WTC11 (cell line): ENCODE data around the gene LRP11.

Source experiments
- CBFB ChIP-seq: sonication (generic); formaldehyde crosslinking; IDR thresholded peaks from 2 replicates; pipeline ENCODE4 v1.8.1; 2022; ENCODE audit warnings: mild to moderate bottlenecking, low read depth, missing genetic modification reagents
- CTCF ChIP-seq: fragments of 200-600 bp; IDR thresholded peaks from 2 replicates; pipeline ENCODE4 v1.8.0; 2022; ENCODE audit warnings: antibody characterized with exemption
- IRF2 ChIP-seq: sonication (generic); formaldehyde crosslinking; IDR thresholded peaks from 2 replicates; pipeline ENCODE4 v1.8.0; 2022; ENCODE audit warnings: low read depth, missing genetic modification reagents, borderline replicate concordance
- MXD4 ChIP-seq: fragments of 250-450 bp; sonication (Bioruptor Pico); IDR thresholded peaks from 2 replicates; pipeline ENCODE4 v1.8.0; 2021; ENCODE audit warnings: mild to moderate bottlenecking, moderate library complexity, borderline replicate concordance
- NR2C2 ChIP-seq: sonication (generic); formaldehyde crosslinking; IDR thresholded peaks from 2 replicates; pipeline ENCODE4 v1.8.0; 2022; ENCODE audit warnings: mild to moderate bottlenecking, missing genetic modification reagents
- NR3C1 ChIP-seq: sonication (generic); formaldehyde crosslinking; conservative IDR thresholded peaks from 2 replicates; pipeline ENCODE4 v1.8.1; 2023; ENCODE audit warnings: low read depth, mild to moderate bottlenecking, missing genetic modification reagents
- ZNF219 ChIP-seq: sonication (generic); formaldehyde crosslinking; IDR thresholded peaks from 2 replicates; pipeline ENCODE4 v1.8.0; 2023; ENCODE audit warnings: missing genetic modification reagents, mild to moderate bottlenecking, borderline replicate concordance
- ZNF317 ChIP-seq: sonication (generic); formaldehyde crosslinking; IDR thresholded peaks from 2 replicates; pipeline ENCODE4 v1.8.1; 2023; ENCODE audit warnings: low read depth, mild to moderate bottlenecking, moderate library complexity, missing genetic modification reagents, borderline replicate concordance
- TF ChIP-seq, protein P1 (sequence below): sonication (generic); formaldehyde crosslinking; IDR thresholded peaks from 2 replicates; pipeline ENCODE4 v1.8.1; 2022; ENCODE audit warnings: missing genetic modification reagents, borderline replicate concordance
- TF ChIP-seq, protein P2 (sequence below): sonication (generic); formaldehyde crosslinking; IDR thresholded peaks from 2 replicates; pipeline ENCODE4 v1.8.0; 2022; ENCODE audit warnings: missing genetic modification reagents

- TF ChIP-seq CTCF = no peak
- TF ChIP-seq NR2C2 (CRISPR knock-in tag) = no peak
- TF ChIP-seq, protein P1, sequence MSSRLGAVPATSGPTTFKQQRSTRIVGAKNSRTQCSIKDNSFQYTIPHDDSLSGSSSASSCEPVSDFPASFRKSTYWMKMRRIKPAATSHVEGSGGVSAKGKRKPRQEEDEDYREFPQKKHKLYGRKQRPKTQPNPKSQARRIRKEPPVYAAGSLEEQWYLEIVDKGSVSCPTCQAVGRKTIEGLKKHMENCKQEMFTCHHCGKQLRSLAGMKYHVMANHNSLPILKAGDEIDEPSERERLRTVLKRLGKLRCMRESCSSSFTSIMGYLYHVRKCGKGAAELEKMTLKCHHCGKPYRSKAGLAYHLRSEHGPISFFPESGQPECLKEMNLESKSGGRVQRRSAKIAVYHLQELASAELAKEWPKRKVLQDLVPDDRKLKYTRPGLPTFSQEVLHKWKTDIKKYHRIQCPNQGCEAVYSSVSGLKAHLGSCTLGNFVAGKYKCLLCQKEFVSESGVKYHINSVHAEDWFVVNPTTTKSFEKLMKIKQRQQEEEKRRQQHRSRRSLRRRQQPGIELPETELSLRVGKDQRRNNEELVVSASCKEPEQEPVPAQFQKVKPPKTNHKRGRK (CRISPR knock-in tag) = no peak
- TF ChIP-seq, protein P2, sequence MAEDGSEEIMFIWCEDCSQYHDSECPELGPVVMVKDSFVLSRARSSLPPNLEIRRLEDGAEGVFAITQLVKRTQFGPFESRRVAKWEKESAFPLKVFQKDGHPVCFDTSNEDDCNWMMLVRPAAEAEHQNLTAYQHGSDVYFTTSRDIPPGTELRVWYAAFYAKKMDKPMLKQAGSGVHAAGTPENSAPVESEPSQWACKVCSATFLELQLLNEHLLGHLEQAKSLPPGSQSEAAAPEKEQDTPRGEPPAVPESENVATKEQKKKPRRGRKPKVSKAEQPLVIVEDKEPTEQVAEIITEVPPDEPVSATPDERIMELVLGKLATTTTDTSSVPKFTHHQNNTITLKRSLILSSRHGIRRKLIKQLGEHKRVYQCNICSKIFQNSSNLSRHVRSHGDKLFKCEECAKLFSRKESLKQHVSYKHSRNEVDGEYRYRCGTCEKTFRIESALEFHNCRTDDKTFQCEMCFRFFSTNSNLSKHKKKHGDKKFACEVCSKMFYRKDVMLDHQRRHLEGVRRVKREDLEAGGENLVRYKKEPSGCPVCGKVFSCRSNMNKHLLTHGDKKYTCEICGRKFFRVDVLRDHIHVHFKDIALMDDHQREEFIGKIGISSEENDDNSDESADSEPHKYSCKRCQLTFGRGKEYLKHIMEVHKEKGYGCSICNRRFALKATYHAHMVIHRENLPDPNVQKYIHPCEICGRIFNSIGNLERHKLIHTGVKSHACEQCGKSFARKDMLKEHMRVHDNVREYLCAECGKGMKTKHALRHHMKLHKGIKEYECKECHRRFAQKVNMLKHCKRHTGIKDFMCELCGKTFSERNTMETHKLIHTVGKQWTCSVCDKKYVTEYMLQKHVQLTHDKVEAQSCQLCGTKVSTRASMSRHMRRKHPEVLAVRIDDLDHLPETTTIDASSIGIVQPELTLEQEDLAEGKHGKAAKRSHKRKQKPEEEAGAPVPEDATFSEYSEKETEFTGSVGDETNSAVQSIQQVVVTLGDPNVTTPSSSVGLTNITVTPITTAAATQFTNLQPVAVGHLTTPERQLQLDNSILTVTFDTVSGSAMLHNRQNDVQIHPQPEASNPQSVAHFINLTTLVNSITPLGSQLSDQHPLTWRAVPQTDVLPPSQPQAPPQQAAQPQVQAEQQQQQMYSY (CRISPR knock-in tag) = no peak
- no peak for TF ChIP-seq IRF2 (CRISPR knock-in tag)
- TF ChIP-seq NR3C1 (CRISPR knock-in tag) = no peak
- no peak for TF ChIP-seq CBFB
- no peak for TF ChIP-seq ZNF219 (CRISPR knock-in tag)
- no peak for TF ChIP-seq ZNF317 (CRISPR knock-in tag)
- TF ChIP-seq MXD4 = no peak
Observed at GRCh38 chr6:149910721-149911151, 46.6 kb upstream of the LRP11 start.
